ENCODE data around the gene TSPAN16.
"Not testable (repeated sequence)": the region's sequence is repeated elsewhere in the genome, so short reads cannot be mapped to it uniquely, and the experiment has no call there.

TSPAN16 gene

DNA sequence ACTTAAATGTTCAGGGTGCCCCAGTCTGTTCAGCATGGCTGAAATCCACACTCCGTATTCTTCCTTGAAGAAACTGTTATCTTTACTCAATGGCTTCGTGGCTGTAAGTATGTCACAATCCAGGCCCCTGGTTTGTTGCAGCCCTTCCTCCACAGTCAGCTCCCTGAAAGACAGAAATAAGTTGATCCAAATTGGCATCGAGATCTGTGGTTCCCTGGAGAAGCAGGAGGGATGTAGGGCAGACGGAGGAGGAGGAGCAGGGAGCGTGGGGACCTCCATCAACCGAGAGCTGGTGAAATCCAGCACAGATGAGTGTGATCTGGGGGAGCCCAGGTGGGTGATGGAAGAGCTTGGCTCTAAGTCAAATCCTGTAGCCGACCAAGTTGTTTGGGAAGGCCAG is 304 bp downstream of the TSPAN16 start:
- no peak overlapping the region for H3K4me3 ChIP-seq (ENCODE audit: low read length)
- DNase-seq (ENCODE audit: low read depth, low spot score), result no peak

DNA sequence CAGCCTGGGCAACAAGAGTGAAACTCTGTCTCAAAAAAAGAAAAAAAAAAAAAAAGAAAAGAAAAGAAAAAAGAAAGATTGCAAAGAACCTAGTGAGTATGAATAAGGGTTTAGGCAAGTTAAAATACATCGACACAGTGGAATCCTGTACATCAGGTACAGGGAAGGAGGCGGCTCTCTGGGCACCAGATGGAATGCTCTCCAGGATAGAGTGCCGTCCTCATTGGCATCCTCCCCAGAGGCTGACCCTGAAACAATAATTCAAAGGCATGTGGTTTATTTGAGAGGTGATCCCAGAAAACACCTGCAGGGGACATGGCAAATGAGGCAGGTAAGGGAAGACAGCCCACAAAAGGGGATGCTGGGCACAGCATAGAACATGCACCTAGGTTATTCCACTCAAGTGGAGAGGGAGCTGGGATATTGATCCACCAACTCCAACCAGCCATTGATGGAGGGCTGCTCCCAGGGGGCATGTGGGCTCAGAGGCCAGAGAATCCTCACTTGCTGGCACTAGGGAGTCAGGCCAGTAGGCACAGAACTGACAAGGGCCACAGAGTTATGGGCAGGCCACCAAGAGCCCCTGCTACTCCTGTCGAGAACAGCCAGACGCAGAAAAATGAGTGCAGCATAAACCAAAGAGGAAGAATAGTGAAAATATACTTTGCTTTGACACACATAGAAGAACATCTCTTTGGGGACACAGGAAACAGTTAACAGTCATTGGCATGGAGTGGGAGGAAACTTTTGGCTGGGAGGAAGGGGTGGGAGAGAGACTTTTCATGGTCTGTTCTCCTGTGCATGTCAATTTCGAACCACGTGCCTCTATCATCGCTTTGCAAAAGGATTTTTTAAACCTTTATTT is 4.2 kb downstream of the TSPAN16 start:
- no peak for DNase-seq (ENCODE audit: low read depth, low spot score)
- no peak overlapping the region for H3K4me3 ChIP-seq (ENCODE audit: low read length)

DNA sequence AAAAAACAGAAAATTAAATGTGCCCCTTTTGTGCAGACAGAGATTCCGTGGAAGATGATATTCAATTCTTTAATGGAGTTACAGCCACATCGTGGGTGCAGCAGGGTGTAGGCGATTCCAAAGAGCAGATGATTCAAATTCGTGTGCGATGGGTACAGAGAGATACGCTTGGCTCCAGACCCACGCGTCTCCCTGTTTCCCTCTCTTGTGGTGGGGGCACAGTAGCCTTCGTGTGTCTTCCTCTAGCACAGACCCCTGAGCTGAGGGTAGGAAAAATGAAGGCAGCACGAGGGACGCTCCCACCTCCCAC is 4.8 kb downstream of the TSPAN16 start:
- DNase-seq (ENCODE audit: low read depth, low spot score), result no peak
- no peak overlapping the region for H3K4me3 ChIP-seq (ENCODE audit: low read length)

DNA sequence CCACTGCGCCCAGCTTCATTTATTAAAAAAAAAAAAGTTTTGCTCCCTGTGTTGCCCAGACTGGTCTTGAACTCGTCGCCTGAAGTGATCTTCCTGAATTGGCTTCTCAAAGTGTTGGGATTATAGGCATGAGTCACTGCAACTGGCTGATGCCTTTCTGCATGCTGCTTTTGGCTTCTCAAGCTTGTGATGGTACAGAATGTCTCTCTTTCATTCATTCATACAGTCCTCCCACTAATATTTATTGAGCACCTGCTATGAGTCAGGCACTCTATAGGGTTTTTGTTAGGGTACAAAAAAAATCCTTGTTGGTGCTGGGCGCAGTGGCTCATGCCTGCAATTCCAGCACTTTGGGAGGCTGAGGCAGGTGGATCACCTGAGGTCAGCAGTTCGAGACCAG is 9.0 kb downstream of the TSPAN16 start:
- DNase-seq (ENCODE audit: low read depth, low spot score), result no peak
- no peak overlapping the region for H3K4me3 ChIP-seq (ENCODE audit: low read length)

DNA sequence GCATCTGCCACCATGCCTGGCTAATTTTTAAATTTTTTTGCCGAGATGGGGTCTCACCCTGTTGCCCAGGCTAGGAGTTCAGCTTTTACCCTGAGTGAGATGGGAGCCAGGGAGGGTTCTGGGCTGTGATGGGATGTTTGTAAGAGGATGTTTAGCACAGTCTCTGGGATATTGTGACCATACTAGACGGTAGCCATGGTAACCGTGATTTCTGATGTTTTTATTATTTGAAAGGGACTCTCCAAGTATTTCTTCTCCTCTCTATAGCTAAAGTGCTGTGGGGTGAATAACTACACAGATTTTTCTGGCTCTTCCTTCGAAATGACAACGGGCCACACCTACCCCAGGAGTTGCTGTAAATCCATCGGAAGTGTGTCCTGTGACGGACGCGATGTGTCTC is 10.4 kb downstream of the TSPAN16 start:
- DNase-seq (ENCODE audit: low read depth, low spot score), result no peak
- H3K4me3 ChIP-seq (ENCODE audit: low read length), result no peak overlapping the region

DNA sequence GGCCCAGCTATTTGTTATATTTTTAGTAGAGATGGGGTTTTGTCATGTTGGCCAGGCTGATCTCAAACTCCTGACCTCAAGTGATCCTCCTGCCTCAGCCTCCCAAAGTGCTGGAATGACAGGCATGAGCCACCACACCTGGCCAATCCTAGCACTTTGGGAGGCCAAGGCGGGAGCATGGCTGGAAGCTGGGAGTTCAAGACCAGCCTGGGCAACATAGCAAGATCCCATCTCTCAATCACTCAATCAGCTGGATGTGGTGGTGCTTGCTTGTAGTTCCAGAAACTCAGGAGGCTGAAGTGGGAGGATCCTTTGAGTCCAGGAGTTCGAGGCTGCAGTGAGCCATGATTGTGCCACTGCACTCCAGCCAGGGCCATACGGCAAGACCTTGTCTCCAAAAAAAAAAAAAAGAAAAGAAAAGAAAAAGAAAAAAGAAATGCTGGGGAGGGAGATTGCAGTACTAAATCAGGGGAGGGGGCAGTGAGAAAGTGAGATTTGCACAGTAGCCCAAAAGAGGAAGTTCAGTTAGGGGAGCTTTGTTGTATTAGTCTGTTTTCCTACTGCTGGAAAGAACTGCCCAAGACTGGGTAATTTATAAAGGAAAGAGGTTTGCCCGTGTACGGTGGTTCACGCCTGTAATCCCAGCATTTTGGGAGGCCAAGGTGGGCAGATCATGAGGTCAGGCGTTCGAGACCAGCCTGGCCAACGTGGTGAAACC is 24.5 kb downstream of the TSPAN16 start:
- not testable (repeated sequence) for H3K4me3 ChIP-seq (ENCODE audit: low read length); DNase-seq (ENCODE audit: low read depth, low spot score)

DNA sequence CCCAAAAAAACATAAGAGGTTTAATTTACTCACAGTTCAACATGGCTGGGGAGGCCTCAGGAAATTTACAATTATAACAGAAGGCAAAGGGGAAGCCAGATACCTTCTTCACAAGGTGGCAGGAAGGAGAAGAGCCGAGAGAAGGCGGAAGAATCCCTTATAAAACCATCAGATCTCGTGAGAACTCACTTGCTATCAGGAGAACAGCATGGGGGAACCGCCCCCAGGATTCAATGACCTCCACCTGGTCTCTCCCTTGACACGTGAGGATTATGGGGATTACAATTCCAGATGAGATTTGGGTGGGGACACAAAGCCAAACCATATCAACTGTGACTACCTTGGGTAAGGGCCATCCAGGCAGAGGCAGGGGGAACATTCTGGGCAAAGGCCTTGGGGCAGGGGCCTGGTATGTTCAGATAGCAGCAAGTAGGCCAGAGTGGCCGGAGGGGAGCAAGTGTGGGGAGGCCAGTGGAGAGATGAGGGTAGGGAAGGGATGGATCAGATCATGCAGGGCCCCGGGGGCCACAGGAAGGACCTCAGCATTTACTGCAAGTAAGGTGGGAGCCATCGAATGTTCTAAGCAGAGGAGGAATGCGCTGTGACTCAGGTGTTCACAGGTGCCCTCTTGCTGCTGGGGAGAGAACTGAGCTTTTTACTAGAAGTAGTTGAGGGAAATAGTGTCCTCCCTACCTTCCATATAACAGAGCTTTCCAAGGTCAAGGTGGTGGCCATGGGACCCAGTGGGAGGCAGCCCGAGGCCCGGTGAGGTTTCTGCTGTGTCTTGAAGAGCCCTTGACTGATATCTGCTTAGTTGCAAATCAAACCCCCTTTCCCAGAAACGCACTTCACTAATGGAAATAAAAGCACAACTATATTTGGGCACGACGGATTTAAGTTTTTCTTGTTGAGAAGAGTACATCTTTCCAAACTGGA is 25.5 kb downstream of the TSPAN16 start:
- DNase-seq (ENCODE audit: low read depth, low spot score), result no peak
- no peak overlapping the region for H3K4me3 ChIP-seq (ENCODE audit: low read length)

GRCh38 chr19:11322269-11323024 is 26.5 kb downstream of the TSPAN16 start:
- no peak for DNase-seq (ENCODE audit: low read depth, low spot score)

GRCh38 chr19:11323601-11324078 is 27.7 kb downstream of the TSPAN16 start:
- peak overlapping the region; percentile 48 for H3K4me3 ChIP-seq (ENCODE audit: low read length)
- no peak for DNase-seq (ENCODE audit: low read depth, low spot score)

More at GRCh38 chr19:11322269-11323024, 26.5 kb downstream of the TSPAN16 start:
- no peak overlapping the region for H3K4me3 ChIP-seq (ENCODE audit: low read length)

DNA sequence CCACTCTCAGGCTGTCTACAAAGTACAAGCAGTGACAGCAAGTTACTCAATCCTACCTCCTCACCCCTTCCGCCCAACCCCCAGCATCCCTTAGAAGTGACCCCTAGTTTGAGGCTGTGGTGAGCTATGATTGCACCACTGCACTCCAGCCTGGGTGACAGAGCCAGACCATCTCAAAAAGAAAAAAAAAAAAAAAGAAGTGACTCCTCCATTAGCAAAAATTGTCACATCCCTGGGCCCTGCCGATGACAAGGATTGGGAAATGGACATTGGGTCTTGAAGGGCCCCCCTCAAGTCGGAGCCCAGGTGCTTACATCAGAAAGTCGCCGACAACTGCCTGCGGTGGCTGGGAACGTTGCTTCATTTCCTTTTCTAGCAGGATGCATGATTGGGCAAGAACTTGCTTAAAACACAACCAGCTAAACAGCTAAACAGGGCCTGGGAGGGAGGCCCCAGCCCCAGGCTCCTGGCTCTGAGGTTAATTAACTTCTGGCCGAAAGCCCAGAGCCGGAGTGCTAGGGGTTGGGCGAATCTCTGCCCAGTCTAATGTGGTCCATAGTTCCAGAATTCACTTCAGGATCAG is 28.2 kb downstream of the TSPAN16 start:
- DNase-seq (ENCODE audit: low read depth, low spot score), result peak; percentile 96
- peak overlapping the region; percentile 48 for H3K4me3 ChIP-seq (ENCODE audit: low read length)

DNA sequence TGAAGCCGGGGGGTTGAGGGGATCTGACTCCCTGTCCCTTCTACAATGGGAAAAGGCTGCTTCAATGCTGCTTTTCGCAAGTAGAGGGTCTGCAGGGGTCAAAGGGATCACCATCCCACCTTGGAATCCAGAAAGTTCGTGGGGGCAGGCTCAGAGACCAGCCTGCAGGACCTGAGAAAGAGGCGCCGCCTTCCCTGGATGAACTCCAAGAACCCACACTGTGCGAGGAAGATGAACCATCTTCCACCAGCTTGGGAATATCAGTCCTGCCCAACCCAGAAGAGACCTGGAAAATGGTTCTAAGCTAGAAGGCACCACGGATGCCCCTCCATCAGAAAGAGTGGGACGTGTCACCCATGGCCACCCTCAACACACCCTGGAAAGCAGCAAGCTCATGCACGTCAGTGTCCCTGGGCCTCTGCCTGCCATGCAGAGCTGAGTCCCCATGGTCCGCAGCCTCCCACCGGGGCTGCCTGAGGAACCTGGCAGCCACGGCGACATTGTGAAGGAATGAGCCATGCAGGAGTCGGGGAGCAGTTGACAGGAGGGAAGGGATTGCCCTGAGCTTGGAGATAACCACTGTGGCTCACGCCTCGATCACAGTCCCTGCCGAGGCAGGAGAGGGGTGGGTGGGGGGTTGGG is 28.9 kb downstream of the TSPAN16 start:
- no peak for DNase-seq (ENCODE audit: low read depth, low spot score)
- peak overlapping the region; percentile 48 for H3K4me3 ChIP-seq (ENCODE audit: low read length)

- no peak for DNase-seq (ENCODE audit: low read depth, low spot score)
- H3K4me3 ChIP-seq (ENCODE audit: low read length), result no peak overlapping the region
Measured at GRCh38 chr19:11325544-11325943, 29.6 kb downstream of the TSPAN16 start.

DNA sequence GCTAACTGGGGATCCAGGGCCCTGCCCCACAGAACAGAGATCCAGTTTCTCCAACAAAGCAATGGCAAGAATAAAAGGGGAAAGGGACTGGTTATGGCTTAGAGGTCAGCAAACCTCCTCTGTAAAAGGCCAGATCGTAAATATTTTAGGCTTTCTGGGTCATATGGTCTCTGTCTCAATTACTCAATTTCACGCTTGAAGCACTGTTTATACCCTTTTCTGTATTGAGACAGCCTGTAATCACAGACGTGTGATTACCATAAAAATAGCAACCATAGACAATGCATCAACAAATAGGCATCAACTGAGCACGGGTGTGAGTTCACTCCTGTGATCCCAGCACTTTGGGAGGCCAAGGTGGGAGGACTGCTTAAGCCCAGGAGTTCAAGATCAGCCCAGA is 34.2 kb downstream of the TSPAN16 start:
- no peak overlapping the region for H3K4me3 ChIP-seq (ENCODE audit: low read length)
- DNase-seq (ENCODE audit: low read depth, low spot score), result no peak

DNA sequence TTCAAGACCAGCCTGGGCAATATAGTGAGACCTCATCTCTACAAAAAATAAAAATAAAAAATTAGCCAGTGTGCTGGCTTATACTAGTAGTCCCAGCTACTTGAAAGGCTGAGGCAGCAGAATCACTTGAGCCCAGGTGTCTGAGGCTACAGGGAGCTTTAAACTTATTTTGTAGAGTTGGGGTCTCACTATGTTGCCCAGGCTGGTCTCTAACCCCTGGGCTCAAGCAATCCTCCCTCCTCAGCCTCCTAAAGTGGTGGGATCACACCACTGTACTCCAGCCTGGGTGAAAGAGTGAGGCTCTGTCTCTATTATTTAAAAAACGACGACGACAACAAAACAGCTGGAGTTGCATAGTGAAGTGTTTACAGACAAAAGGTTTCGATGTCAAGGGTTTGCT is 35.5 kb downstream of the TSPAN16 start:
- no peak for DNase-seq (ENCODE audit: low read depth, low spot score)
- no peak overlapping the region for H3K4me3 ChIP-seq (ENCODE audit: low read length)

- no peak for DNase-seq (ENCODE audit: low read depth, low spot score)
- H3K4me3 ChIP-seq (ENCODE audit: low read length), result no peak overlapping the region
Measured at GRCh38 chr19:11332822-11333221, 36.9 kb downstream of the TSPAN16 start.

DNA sequence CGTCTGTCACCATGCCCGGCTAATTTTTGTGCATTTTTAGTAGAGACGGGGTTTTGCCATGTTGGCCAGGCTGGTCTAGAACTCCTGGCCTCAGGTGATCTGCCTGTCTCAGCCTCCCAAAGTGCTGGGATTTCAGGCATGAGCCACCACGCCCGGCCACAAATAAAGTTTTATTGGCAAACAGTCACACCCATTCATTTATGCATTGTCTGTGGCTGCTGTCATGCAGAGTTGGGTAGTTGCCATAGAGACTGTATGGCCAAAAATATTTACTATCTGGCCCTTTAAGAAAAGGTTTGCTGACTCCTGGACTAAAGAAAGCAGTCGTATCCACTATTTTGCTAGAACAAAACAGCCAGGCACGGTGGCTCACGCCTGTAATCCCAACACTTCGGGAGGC is 37.9 kb downstream of the TSPAN16 start:
- not testable (repeated sequence) for H3K4me3 ChIP-seq (ENCODE audit: low read length); DNase-seq (ENCODE audit: low read depth, low spot score)

- no peak overlapping the region for H3K4me3 ChIP-seq (ENCODE audit: low read length)
- no peak for DNase-seq (ENCODE audit: low read depth, low spot score)
Measured at GRCh38 chr19:11335449-11336146, 39.6 kb downstream of the TSPAN16 start.

Data from Jurkat, Clone E6-1 (cell line).